ENCODE results near the gene NGB.
"Not testable (repeated sequence)": the region's sequence is repeated elsewhere in the genome, so short reads cannot be mapped to it uniquely, and the experiment has no call there.

NGB gene, protein sequence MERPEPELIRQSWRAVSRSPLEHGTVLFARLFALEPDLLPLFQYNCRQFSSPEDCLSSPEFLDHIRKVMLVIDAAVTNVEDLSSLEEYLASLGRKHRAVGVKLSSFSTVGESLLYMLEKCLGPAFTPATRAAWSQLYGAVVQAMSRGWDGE

DNA sequence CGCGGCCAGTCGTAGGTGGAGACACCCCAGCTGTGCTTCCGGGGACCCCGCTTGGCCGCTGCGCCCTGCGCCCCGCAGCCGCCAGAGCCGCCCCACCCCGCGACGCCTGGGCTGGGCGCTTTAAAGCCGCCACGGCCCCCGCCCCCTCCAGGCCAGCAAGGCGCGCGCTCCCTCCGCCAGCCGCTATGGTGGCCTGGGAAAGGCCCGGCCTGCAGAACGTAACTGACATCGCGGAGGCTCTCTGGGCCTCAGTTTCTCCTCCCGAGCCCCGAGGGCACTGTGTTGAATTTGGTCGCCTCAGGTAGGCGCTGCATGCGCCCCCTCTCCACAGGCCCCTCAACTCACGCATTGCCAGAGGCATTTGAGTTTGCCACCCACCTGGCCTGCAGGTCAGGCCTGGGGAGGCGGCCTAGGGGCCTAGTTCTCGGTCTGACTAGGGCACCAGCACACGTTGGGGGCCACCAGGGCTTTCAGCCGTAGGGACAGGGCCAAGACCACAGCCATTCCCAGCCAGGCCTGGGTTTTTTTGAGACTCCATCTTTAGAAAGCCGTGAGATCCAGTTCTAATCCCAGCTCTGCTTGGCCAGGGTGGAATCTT, at the start of gene NGB:
Gene NGB, minus strand, starts transcription at position 94 of the 598 bp plus-strand sequence. CDS start 269 bp downstream, outside the sequence.
- H4K20me1 ChIP-seq (ENCODE audit: insufficient read depth, low read length): no peaks in the 10 kb centered on the region
- no peaks in the 10 kb centered on the region for H3K79me2 ChIP-seq (ENCODE audit: insufficient read depth, low read length)
- H3K4me1 ChIP-seq (ENCODE audit: insufficient read depth, low read length, severe bottlenecking): no peaks in the 10 kb centered on the region
- no peaks in the 10 kb centered on the region for H3K9me2 ChIP-seq (ENCODE audit: low read depth, low read length)
- no peak within 1 kb of the TSS for H3K27ac ChIP-seq (ENCODE audit: low read depth, low read length, poor library complexity, severe bottlenecking)
- no peak within 1 kb of the TSS for H3K4me2 ChIP-seq (ENCODE audit: low read length)
- H3K9me3 ChIP-seq (ENCODE audit: low read length): no peaks in the 10 kb centered on the region
- peaks cover 4% of the 10 kb centered on the region; the same call in 1 of the 2 replicates for H3K27me3 ChIP-seq (ENCODE audit: insufficient read depth, low read length)
- no peak within 1 kb of the TSS for H3K4me3 ChIP-seq (ENCODE audit: low read depth, low read length, poor library complexity, severe bottlenecking)
- no peak within 1 kb of the TSS for H3K9ac ChIP-seq (ENCODE audit: low read length)
- H3K36me3 ChIP-seq (ENCODE audit: insufficient read depth, low read length): no peaks in the 10 kb centered on the region; the same call in 1 of the 2 replicates
- no peak within 1 kb of the TSS for H2AFZ ChIP-seq (ENCODE audit: low read length)
- TF ChIP-seq, protein P1, sequence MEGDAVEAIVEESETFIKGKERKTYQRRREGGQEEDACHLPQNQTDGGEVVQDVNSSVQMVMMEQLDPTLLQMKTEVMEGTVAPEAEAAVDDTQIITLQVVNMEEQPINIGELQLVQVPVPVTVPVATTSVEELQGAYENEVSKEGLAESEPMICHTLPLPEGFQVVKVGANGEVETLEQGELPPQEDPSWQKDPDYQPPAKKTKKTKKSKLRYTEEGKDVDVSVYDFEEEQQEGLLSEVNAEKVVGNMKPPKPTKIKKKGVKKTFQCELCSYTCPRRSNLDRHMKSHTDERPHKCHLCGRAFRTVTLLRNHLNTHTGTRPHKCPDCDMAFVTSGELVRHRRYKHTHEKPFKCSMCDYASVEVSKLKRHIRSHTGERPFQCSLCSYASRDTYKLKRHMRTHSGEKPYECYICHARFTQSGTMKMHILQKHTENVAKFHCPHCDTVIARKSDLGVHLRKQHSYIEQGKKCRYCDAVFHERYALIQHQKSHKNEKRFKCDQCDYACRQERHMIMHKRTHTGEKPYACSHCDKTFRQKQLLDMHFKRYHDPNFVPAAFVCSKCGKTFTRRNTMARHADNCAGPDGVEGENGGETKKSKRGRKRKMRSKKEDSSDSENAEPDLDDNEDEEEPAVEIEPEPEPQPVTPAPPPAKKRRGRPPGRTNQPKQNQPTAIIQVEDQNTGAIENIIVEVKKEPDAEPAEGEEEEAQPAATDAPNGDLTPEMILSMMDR (IDR thresholded peaks at IDR 0.05; ENCODE audit: low read length): no peak
- TF ChIP-seq EZH2 (IDR thresholded peaks at IDR 0.05; ENCODE audit: borderline replicate concordance, low read length): no peak
- H3F3A ChIP-seq (ENCODE audit: insufficient read depth, low read length): no peaks in the 10 kb centered on the region

DNA sequence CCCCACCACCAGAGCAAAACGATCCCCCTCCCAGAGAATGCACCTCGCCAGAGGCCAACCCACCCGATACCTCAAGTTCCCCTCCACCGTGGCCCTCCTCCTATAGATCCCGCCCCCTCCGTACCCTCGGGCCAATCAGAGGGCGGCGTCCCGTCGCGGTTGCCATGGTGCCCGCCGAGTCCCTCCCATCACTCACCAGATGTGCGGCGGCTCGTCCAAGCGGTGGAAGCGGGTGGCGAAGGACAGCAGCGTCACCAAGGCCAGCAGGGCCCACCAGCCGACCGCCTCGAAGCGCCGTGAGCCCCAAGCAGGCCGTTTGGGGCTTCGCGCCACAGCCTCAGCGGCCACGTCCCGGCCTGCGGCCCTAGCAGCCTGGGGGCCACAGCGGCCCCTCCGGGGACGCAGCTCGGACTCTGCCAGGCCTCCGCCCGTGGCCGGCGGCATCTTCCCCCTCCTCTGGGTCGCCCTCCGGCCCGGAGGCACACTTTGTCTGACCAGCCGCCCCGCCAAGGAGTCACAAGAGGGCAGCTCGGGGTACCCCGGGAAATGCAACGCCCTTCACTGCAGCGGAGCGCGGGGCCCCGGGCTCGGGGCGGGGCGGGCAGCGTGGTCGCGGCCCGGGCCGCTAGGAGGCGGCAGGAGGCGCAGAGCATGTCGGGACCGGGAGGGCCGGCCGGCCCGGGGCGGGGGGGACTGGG, 49.4 kb upstream of the NGB start, which contains the start of gene POMT2:
Gene POMT2, minus strand, starts transcription at position 646 of the 698 bp plus-strand sequence. Its CDS starts 202 bp downstream, at position 444.
- H3K79me2 ChIP-seq (ENCODE audit: insufficient read depth, low read length): no peaks in the 10 kb centered on the region

DNA sequence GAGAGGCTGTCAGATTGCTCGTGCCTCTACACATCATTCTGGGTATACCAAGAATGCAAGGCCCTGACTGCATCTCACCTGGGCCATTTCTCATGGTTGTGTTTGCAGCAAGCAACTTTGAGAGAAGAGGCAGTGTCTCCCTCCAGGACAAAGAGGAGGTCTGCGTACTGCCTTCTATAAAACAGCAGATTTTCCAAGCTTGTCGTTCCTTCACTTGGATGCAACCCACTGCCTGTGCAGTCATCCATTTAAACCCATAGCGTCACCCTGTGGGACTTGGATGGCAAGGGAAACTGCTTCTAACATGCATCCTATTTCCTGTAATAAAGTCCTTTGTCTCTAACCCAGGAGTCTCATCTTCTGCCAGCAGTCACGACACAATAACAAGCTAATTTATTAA, 48.4 kb upstream of the NGB start:
- no peak overlapping the region for H2AFZ ChIP-seq (ENCODE audit: low read length)
- no peaks in the 10 kb centered on the region for H3K9me3 ChIP-seq (ENCODE audit: low read length)
- no peak overlapping the region for H3K27ac ChIP-seq (ENCODE audit: low read depth, low read length, poor library complexity, severe bottlenecking)
- no peaks in the 10 kb centered on the region for H3K9me2 ChIP-seq (ENCODE audit: low read depth, low read length)
- TF ChIP-seq, protein P1 (IDR thresholded peaks at IDR 0.05; ENCODE audit: low read length): no peak
- TF ChIP-seq EZH2 (IDR thresholded peaks at IDR 0.05; ENCODE audit: borderline replicate concordance, low read length): no peak
- no peaks in the 10 kb centered on the region for H3K27me3 ChIP-seq (ENCODE audit: insufficient read depth, low read length)
- peaks cover 23% of the 10 kb centered on the region for H3K4me1 ChIP-seq (ENCODE audit: insufficient read depth, low read length, severe bottlenecking)
- no peaks in the 10 kb centered on the region for H3F3A ChIP-seq (ENCODE audit: insufficient read depth, low read length)
- H3K9ac ChIP-seq (ENCODE audit: low read length): peak overlapping the region; percentile 53; the same call in 1 of the 2 replicates
- no peaks in the 10 kb centered on the region for H4K20me1 ChIP-seq (ENCODE audit: insufficient read depth, low read length)
- H3K4me3 ChIP-seq (ENCODE audit: low read depth, low read length, poor library complexity, severe bottlenecking): peak overlapping the region; percentile 73
- H3K79me2 ChIP-seq (ENCODE audit: insufficient read depth, low read length): no peaks in the 10 kb centered on the region
- no peaks in the 10 kb centered on the region for H3K36me3 ChIP-seq (ENCODE audit: insufficient read depth, low read length)
- H3K4me2 ChIP-seq (ENCODE audit: low read length): peak overlapping the region; percentile 69

More for the DNA sequence above, 49.4 kb upstream of the NGB start, which contains the start of gene POMT2:
- peaks cover 23% of the 10 kb centered on the region for H3K4me1 ChIP-seq (ENCODE audit: insufficient read depth, low read length, severe bottlenecking)
- H3K27me3 ChIP-seq (ENCODE audit: insufficient read depth, low read length): no peaks in the 10 kb centered on the region
- no peak for TF ChIP-seq EZH2 (IDR thresholded peaks at IDR 0.05; ENCODE audit: borderline replicate concordance, low read length)
- TF ChIP-seq, protein P1 (IDR thresholded peaks at IDR 0.05; ENCODE audit: low read length): peak; percentile 36
- H3K27ac ChIP-seq (ENCODE audit: low read depth, low read length, poor library complexity, severe bottlenecking): peak within 1 kb of the TSS; percentile 84
- H3F3A ChIP-seq (ENCODE audit: insufficient read depth, low read length): no peaks in the 10 kb centered on the region
- H2AFZ ChIP-seq (ENCODE audit: low read length): no peak within 1 kb of the TSS
- H3K36me3 ChIP-seq (ENCODE audit: insufficient read depth, low read length): no peaks in the 10 kb centered on the region
- no peaks in the 10 kb centered on the region for H3K9me2 ChIP-seq (ENCODE audit: low read depth, low read length)
- H3K9ac ChIP-seq (ENCODE audit: low read length): peak within 1 kb of the TSS; percentile 68
- H3K9me3 ChIP-seq (ENCODE audit: low read length): no peaks in the 10 kb centered on the region
- peak within 1 kb of the TSS; percentile 77 for H3K4me2 ChIP-seq (ENCODE audit: low read length)
- H4K20me1 ChIP-seq (ENCODE audit: insufficient read depth, low read length): no peaks in the 10 kb centered on the region
- peak within 1 kb of the TSS; percentile 73 for H3K4me3 ChIP-seq (ENCODE audit: low read depth, low read length, poor library complexity, severe bottlenecking)

DNA sequence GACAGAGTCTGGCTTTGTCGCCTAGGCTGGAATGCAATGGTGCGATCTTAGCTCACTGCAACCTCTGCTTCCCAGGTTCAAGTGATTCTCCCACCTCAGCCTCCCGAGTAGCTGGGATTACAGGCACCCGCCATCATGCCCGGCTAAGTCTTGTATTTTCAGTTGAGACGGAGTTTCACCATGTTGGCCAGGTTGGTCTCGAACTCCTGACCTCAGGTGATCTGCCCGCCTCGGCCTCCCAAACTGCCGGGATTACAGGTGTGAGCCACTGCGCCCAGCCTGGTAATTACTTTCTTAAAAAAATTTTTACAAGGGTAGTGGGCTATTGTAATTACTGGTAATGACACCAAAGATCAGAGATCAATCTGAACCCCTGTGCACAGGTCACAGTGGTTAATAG, 47.8 kb upstream of the NGB start:
- H3F3A ChIP-seq (ENCODE audit: insufficient read depth, low read length); H3K4me2 ChIP-seq (ENCODE audit: low read length); H3K27ac ChIP-seq (ENCODE audit: low read depth, low read length, poor library complexity, severe bottlenecking); H3K9ac ChIP-seq (ENCODE audit: low read length); H2AFZ ChIP-seq (ENCODE audit: low read length); H3K9me2 ChIP-seq (ENCODE audit: low read depth, low read length); H3K9me3 ChIP-seq (ENCODE audit: low read length); H3K79me2 ChIP-seq (ENCODE audit: insufficient read depth, low read length); H3K36me3 ChIP-seq (ENCODE audit: insufficient read depth, low read length); H3K4me3 ChIP-seq (ENCODE audit: low read depth, low read length, poor library complexity, severe bottlenecking); H4K20me1 ChIP-seq (ENCODE audit: insufficient read depth, low read length); H3K27me3 ChIP-seq (ENCODE audit: insufficient read depth, low read length): not testable (repeated sequence)
- peaks cover 23% of the 10 kb centered on the region for H3K4me1 ChIP-seq (ENCODE audit: insufficient read depth, low read length, severe bottlenecking)
